OCI-LY1 (cell line): Measurements from ENCODE around the gene PROM2.

Source experiments
- EZH2 ChIP-seq: fragments of 200-600 bp; sonication (generic), shearing (Covaris generic); IDR thresholded peaks from 2 replicates; pipeline ENCODE4 v1.8.0; 2017; ENCODE audit warnings: borderline replicate concordance, mixed run types, mild to moderate bottlenecking, antibody characterized with exemption, low read length, moderate library complexity, mixed read lengths
- TF ChIP-seq, protein P1 (sequence below): fragments of 200-600 bp; sonication (generic), shearing (Covaris generic); IDR thresholded peaks from 2 replicates; pipeline ENCODE4 v1.5.1; 2017; ENCODE audit warnings: mild to moderate bottlenecking, antibody characterized with exemption, low read length, moderate library complexity, mixed read lengths

GRCh38 chr2:95285542-95285932, 11.3 kb downstream of the PROM2 start:
- TF ChIP-seq, protein P1, sequence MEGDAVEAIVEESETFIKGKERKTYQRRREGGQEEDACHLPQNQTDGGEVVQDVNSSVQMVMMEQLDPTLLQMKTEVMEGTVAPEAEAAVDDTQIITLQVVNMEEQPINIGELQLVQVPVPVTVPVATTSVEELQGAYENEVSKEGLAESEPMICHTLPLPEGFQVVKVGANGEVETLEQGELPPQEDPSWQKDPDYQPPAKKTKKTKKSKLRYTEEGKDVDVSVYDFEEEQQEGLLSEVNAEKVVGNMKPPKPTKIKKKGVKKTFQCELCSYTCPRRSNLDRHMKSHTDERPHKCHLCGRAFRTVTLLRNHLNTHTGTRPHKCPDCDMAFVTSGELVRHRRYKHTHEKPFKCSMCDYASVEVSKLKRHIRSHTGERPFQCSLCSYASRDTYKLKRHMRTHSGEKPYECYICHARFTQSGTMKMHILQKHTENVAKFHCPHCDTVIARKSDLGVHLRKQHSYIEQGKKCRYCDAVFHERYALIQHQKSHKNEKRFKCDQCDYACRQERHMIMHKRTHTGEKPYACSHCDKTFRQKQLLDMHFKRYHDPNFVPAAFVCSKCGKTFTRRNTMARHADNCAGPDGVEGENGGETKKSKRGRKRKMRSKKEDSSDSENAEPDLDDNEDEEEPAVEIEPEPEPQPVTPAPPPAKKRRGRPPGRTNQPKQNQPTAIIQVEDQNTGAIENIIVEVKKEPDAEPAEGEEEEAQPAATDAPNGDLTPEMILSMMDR, result no peak
- TF ChIP-seq EZH2, result no peak
